Cardiac muscle cell (in vitro differentiated cells and primary cell): ENCODE results near the gene PIK3R6. TPM values are rescaled to one million over a fixed set of nuclear protein-coding genes. Genes with fewer than 3 reads are reported as not detected.

Experiments used
- DNase-seq, 2 donors: peaks; one replicate each; pipeline versions ENCODE4 v3.0.0 to v3.0.0-alpha.2; 2010 to 2017; ENCODE audit warnings: low read depth in 1 of 2, low spot score in 1 of 2
- H3K27ac ChIP-seq: fragments of 200-600 bp; sonication (generic); 2 replicates; pipeline ENCODE4 v1.5.1; 2016
- H3K27me3 ChIP-seq: fragments of 200-600 bp; sonication (generic); 2 replicates; pipeline ENCODE4 v1.6.0; 2016; ENCODE audit warnings: control low read depth
- H3K36me3 ChIP-seq: fragments of 200-600 bp; sonication (generic); 2 replicates; pipeline ENCODE4 v1.5.1; 2016; ENCODE audit warnings: control low read depth
- H3K4me1 ChIP-seq: fragments of 200-600 bp; sonication (generic); 2 replicates; pipeline ENCODE4 v1.8.1; 2017; ENCODE audit warnings: low read depth, mild to moderate bottlenecking, mixed run types
- H3K4me3 ChIP-seq: fragments of 200-600 bp; sonication (generic); 2 replicates; pipeline ENCODE4 v1.5.1; 2016; ENCODE audit warnings: mild to moderate bottlenecking
- H3K9me3 ChIP-seq: fragments of 200-600 bp; sonication (generic); 2 replicates; pipeline ENCODE4 v1.5.1; 2017; ENCODE audit warnings: low read depth, mild to moderate bottlenecking, control low read depth
- CTCF ChIP-seq: IDR thresholded peaks from 2 replicates; pipeline ENCODE4 v1.5.1; 2012; ENCODE audit warnings: low read depth, mild to moderate bottlenecking, low read length
- polyA plus RNA-seq: library from polyadenylated mRNA; unstranded; fragments of >200 nt; fragmentation: Nextera tagmentation; extraction: Ambion mirVana; gene quantifications from 2 replicates; pipeline ENCODE4 v1.2.1, GENCODE V29; 2016
- total RNA-seq: library from RNA; depleted of rRNA; stranded (reverse); fragments of >200 nt; gene quantifications from 2 replicates; pipeline ENCODE4 v1.2.3, GENCODE V29; 2016

PIK3R6 gene
- total and polyA plus RNA-seq, 2 experiments from 2014 or later: 0.48 TPM; not detected in 1

GRCh38 chr17:8883353-8883752 is 15.9 kb upstream of the PIK3R6 start:
- no peaks in the 10 kb centered on the region for H3K36me3 ChIP-seq
- no peak for DNase-seq
- H3K4me3 ChIP-seq: no peak overlapping the region
- no peaks in the 10 kb centered on the region for H3K27me3 ChIP-seq
- H3K27ac ChIP-seq: no peak overlapping the region
- TF ChIP-seq CTCF: no peak
- H3K4me1 ChIP-seq: no peaks in the 10 kb centered on the region
- no peaks in the 10 kb centered on the region for H3K9me3 ChIP-seq

DNA sequence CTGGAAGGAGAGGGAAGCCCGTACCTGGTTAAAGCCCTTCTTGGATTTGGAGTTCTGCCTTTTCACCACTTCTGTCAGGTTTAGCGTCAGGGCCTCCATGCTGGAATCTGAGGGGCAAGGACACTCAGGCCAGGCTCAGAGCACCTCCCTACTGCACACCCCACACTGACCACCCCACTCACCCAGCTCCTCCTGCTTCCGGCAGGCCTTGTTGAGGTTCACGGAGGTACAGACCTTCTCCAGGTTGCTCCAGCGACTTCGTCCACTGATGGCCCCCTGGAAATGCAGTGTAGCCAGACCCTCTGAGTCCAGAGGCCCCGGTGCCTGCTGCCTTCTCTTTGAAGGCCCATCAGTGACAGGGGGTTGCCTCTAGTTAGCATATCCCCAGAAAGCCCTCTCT is 14.1 kb upstream of the PIK3R6 start:
- no peak for DNase-seq
- Histone ChIP-seq H3K4me3 (no peak overlapping the region), H3K4me1 (no peaks in the 10 kb centered on the region), H3K27me3 (no peaks in the 10 kb centered on the region), H3K27ac (no peak overlapping the region), H3K36me3 (no peaks in the 10 kb centered on the region), H3K9me3 (no peaks in the 10 kb centered on the region)
- no peak for TF ChIP-seq CTCF

DNA sequence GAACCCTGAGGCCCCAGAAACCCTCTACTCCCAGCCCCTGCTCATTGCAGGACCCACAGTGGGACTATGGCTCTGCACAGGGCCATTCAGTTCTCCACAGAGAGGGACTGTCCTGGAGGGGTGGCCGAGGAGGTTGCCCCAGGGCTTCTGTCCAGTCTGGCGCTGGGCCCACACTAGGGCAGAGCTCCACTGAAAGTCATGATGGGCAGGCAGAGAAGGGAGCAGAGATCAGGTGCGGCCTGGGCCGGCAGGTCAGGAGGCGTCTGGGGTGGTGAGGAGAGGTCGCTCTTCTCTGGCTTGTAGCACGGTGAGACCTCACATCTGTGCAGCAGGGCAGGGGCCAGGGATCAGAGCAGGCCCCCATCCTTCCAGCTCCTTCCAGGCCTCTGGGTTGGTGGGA is 13.0 kb upstream of the PIK3R6 start:
- H3K9me3 ChIP-seq: no peaks in the 10 kb centered on the region
- DNase-seq: no peak
- no peak overlapping the region for H3K27ac ChIP-seq
- no peaks in the 10 kb centered on the region for H3K36me3 ChIP-seq
- H3K4me3 ChIP-seq: no peak overlapping the region
- no peak for TF ChIP-seq CTCF
- no peaks in the 10 kb centered on the region for H3K27me3 ChIP-seq
- H3K4me1 ChIP-seq: no peaks in the 10 kb centered on the region

DNA sequence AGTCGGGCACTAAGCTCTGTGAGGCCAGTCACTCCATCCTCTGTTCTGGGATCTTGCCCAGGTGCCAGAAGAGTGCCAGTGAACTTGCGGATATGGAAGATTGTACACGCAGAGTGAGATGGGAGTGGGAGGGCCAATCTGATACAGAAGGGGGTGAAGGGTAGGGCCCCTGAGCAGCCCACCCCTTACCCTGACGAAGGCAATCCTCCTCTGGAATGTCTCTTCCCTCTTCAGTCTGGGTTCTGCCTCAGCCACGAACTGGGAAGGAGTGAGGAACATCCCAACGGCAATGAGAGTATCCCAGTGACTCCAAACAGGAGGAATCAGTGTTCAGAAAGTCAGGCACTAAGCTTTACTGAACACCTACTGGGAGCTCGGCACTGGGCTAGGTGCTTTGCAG is 11.9 kb upstream of the PIK3R6 start:
- Histone ChIP-seq H3K4me3 (no peak overlapping the region), H3K4me1 (peaks cover 4% of the 10 kb centered on the region), H3K27me3 (no peaks in the 10 kb centered on the region), H3K9me3 (no peaks in the 10 kb centered on the region), H3K36me3 (no peaks in the 10 kb centered on the region), H3K27ac (no peak overlapping the region)
- no peak for TF ChIP-seq CTCF
- no peak for DNase-seq

GRCh38 chr17:8877984-8878383 is 10.5 kb upstream of the PIK3R6 start:
- no peaks in the 10 kb centered on the region for H3K9me3 ChIP-seq
- no peaks in the 10 kb centered on the region for H3K27me3 ChIP-seq
- no peak overlapping the region for H3K27ac ChIP-seq
- no peak for DNase-seq
- H3K4me1 ChIP-seq: peaks cover 4% of the 10 kb centered on the region
- H3K36me3 ChIP-seq: no peaks in the 10 kb centered on the region
- no peak for TF ChIP-seq CTCF
- H3K4me3 ChIP-seq: no peak overlapping the region

- peak in 1 of 2 donors; percentile 7 for DNase-seq
- no peak overlapping the region for H3K4me3 ChIP-seq
- H3K27ac ChIP-seq: no peak overlapping the region
- H3K9me3 ChIP-seq: no peaks in the 10 kb centered on the region
- H3K27me3 ChIP-seq: no peaks in the 10 kb centered on the region
- no peaks in the 10 kb centered on the region for H3K36me3 ChIP-seq
- peaks cover 4% of the 10 kb centered on the region for H3K4me1 ChIP-seq
- no peak for TF ChIP-seq CTCF
These were observed 8.5 kb upstream of the PIK3R6 start for GRCh38 chr17:8875957-8876356.
